ENCODE measurements around the gene LRP8.

- TF ChIP-seq EZH2 (optimal IDR thresholded peaks at IDR 0.05; ENCODE audit: low read depth, low read length) (no peak), EZH2phosphoT487 (IDR thresholded peaks at IDR 0.05; ENCODE audit: low read length) (no peak), CTCF (IDR thresholded peaks at IDR 0.05; ENCODE audit: low read length) (no peak)
Observed at GRCh38 chr1:53257454-53258081, 70.3 kb downstream of the LRP8 start.

Measured in MM.1S (cell line).